ENCODE results near the gene CACTIN.
"Not testable (repeated sequence)": the region's sequence is repeated elsewhere in the genome, so short reads cannot be mapped to it uniquely, and the experiment has no call there.

Gene CACTIN

DNA sequence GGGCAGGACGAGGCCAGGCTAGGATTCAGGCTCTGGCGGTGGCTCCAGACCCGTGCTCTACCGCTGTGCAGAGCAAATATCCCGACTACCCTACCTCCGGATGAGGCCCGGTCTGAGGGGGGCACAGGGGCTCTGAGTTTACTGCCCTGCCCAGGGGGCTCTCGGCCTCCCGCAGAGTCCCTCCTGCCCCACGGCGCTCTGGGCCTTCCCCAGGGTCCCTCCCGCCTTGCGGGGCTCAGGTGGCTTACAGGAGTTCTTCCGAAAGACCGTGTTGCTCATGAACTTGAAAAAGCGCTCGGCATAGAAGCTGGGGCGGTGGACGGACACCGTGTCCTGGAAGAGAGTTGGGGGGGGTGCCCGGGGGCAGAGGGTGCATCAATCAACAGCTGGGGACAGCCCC is 19.1 kb upstream of the CACTIN start:
- DNase-seq, result no peak

DNA sequence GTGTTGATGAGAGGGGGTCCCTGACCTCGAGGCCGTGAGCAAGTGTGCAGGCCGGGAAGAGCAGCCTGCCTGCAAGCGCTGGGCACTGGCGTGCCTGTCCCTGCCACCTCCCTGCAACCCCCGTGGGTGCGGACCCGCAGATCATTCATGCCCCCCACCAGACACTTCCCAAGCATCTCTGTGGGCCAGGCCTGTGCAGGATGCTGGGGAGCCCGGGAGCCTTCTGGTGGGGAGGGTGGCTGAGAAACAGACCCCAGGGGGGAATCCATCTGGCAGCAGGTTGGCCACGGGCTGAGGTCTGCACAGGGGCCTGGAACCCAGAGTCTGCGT is 18.4 kb upstream of the CACTIN start:
- DNase-seq, result no peak

DNA sequence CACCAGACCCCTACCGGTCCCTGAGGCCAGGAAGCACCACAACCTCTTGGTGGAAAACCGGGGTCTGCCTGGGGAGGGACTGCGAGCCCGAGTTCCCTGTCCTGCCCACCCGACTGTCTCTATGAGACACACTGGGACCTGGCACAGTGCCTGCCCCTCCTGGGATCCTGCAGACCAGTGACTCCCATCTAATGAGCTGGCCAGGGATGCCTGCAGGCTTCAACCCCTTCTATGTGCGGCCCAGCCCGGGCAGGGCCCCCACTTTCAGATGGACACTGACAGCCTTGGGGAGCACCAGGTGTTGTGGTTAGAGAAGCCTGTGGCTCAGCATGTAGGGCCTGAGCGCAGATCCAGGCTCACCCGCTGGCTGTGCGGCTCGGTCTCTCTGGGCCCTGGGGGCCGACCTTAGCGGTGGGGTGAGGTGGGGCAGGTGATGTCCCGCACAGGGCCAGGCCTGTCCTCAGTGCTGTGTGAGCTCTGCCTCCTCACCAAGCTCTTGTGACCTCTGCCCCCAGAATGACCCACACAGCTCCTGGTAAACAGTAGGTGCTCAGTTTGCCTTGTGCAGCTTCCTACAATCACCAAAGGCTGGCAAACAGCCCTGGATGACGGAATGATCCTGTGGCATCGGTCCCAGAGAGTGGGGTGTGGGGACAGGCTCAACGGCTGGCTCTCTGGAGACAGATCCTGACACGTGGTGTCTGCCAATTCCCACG is 17.9 kb upstream of the CACTIN start:
- DNase-seq, result no peak

DNA sequence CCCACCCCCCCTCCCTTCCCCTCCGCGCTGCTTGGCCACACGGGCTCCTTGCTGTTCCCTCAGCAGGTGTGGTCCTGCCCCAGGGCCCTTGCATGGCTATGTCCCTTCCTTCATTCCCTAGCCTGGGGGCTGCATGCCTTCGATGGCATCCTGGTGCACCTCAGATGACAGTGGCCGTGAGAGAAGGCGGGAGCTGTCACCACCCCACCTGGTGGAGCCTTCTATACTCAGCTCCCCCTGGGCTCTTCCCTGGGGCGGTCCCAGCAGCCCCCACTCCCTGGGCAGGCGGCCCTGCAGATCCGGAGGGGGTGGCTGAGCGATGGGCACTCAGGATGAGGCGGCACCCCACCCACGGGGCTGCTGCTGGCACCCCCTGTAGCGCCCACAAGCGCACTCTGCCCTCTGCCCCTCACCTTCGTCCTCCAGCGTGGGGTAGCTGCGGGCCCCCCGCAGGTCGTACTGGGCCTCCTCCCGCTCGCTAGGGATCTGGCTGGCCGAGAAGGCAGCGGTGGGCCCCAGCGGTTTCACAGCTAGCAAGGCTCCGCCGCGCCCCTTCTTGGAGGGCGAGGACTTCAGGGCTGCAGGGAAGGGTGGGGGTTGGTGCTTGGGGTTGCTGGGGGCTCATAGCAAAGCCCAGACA is 17.2 kb upstream of the CACTIN start:
- DNase-seq, result no peak

DNA sequence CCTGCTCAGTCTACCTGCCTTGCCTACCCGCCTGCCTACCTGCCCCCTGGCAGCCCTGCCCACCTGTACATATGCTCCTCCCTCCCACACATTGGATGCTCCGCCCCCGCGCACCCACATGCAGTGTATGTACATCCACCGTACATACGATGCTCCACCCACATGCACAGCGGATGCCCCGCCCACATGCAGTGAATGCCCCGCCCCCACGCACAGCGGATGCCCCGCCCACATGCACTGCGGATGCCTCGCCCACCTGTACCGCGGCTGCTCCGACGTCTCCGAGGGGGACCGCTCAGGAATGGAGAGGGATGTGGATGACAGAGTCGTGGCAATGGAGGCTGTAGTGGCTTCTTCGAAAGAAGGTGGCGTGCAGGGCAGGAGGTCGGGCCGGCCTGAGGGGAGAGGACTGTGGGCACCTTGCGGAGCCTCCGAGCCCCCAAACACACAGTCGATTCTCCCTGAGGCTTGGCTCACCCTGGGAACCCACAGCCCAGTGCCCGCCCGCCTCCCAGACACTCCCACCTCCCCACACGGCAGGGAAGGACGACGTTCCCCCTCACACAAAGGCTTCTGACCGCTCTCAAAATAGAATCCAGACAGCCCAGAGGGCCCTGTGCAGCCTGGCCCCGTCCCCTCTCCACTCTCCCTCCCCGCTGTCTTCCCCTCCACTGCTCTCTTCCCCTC is 16.5 kb upstream of the CACTIN start:
- DNase-seq, result no peak

DNA sequence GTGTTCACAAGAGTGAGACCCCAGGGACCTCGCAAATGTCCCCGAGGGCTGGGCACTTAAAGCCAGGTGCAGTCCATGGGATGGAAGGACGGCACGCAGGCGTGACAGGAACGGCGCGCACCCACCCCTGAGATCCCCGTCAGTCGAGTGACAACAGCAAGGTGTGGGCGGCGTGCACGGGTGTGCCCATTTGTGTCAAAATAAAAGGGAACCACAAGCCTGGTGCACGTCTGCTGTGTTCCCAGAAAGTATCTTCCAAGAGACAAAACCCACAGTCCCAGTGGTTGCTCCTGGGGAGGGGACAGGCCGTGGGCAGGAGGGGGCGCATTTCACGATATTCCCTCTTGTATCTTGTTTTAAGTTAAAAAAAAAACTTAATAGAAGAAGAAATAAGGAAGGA is 15.7 kb upstream of the CACTIN start:
- no peak for DNase-seq

DNA sequence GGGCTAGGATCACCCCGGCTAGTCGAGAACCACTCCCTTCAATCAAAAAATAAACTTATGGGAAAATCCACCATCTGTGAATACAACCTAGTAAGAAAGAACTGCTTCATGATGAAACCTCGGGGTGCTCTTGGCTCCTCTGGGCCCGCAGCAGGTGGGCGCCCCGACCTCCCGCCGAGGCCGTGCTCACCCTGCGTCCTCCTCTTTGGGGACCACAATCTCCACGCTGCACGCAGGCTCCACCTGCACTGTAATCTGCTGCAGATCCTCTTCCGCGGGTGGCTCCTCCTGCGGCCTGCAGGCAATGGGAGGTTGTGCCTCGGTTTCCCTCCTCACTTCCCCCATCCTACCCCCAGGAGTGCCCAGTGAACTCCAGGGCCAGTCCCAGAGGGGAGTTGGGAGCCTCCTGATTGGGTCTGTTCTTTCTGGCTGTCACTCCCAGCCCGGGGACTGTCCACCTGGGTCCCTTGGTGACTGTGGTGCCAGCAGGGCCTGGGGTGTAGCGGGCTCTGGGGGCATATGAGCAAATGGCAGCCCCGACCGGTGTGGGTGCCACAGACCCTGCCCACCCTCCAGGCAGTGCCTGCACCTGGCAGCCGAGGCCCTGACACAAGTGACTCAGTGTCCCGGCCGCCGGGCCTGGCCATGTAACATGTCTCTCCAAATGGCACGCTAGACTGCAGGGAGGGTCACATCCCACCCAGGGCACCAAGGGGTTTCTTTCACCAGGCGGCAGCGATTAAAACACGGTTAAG is 15.1 kb upstream of the CACTIN start:
- DNase-seq, result no peak

DNA sequence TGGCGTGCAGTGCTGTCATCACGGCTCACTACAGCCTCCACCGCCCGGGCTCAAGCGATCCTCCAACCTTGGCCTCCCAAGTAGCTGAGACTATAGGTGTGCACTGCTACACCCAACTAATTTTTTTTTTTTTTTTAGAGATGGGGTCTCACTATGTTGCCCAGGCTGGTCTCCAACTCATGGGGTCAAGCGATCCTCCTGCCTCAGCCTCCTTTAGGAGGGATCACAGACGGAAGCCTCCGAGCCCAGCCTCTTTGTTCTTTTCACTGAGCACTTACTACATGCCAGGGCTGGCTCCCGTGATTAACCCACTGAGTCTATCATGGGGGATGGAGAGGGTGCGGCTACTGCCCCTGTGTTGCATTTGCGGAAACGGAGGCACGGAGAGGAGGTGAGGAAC is 12.9 kb upstream of the CACTIN start:
- no peak for DNase-seq

DNA sequence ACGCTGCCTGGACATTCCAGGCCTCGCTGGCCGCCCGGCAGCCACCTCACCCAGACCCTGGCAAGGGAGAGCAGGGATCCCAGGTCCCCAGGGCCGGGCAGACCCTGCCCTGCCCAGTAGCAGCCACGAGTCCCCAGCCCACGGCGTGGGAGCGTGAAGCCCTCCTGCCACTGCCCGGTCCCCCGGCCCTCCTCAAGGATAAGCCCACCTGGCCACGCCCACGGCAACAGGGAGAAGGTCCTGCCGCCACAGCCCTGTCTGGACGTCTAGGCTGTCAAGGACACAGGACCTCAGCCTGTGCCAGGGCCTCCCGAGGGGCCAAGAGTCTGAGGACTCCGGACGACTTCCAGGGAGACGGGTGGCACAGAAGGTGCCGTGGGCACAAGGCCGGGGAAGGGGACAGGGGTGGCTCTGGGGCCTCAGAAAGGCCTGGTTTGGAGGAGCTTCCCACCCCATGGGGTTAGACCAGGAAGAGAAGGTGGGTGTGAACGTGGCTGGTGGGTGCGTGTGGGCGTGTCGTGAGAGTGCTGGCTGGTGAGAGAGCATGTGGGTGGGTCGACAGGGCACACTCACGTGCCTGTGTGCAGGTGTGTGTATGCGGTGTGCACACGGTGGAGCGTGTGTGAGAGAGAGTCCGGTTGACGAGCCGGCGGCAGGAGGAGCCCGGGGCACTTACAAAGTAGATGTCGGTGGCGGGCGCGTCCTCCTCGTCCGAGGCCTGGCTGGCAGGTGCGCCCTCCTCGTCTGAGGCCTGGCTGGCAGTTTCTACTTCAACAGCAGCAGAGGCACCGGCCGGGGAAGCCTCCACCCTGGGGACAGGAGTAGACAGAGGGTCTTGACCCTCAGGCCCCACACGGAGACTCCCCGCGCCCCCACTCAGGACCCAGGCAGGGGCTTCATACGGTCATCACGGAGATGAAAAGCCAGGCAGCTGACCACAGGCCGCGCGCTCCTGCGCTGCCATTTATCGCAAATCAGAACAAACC is 11.9 kb upstream of the CACTIN start:
- no peak for DNase-seq

DNA sequence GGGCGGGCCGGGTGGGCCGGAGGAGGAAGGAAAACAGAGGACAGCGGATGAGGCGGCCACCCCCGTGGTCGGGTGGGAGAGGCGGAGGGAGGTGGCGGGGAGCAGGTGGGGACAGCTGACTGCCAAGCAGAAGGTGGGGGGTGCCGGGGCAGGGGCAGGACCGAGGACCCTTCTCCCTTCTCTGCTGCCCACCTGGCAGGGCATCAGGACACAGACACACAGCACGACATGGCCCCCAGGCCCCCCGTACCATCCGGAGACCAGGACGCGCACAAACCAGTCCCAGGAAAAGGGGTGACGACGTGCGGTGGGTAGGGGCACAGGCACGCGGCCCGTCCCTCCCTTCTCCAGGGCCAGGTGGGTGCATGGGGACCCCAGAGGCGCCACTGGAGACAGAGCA is 11.0 kb upstream of the CACTIN start:
- DNase-seq, result no peak

DNA sequence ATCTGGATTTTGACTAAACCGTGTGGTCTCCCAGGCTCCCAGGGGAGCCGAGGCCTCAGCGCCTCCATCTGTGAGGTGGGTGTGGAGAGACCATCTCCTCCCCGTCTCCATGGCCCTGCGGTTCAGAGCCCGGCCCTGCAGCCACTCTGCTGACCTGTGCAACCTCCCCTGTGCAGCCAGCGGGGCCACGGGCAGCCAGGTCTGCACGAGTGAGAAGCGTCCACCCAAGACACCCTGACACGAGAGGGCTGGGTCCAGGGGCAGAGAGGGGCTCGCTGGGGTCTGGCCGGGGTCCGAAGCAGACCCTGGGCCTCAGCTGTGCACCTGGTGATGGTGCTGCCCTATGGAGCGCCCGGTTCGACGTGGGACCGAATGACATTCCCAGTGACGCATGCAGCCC is 10.4 kb upstream of the CACTIN start:
- DNase-seq, result no peak

DNA sequence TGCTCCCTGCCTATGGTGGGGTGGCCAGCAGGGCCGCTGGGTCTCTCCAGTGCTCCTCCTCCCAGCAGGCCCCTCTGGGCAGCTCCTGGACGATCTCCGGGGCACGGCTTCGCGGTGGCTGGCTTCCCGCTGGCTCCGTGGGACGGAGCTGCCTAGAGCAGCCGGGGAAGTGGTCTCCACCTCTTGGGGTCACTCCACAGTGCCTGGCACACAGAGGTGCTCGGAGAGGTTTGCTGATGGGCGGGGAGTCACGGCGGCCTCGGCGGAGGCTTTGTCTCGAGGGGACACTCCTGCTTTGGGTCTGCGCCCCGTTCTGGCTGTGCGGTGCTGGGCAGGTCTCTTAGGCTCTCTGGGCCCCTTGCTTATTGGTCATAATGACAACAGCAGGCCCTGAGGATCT is 9.9 kb upstream of the CACTIN start:
- no peak for DNase-seq

DNA sequence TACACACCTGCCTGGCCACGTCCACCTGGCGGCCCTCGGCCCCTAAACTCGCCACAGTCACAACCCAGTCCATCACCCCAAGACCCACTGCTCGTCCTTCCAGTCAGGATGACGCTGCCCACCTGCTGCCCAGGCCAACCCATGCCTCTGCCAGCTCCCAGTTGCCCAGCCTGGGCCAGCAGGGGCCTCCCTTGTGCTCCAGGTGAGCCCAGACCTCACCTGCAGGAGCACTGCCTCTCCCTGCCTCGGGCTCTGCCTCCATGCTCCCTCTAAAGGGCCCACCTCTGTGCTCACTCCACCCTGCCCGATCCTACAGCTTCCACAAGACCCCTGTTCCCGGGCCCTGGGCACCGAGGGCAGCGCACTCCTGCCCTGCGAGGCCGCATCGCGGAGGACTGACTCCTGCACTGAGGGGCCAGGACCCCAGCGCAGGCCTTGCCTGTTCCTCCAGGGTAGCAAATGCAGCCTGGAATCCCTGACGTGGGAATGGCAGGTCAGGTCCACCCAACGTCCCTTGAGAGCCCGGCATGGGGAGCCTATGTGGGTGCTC is 8.0 kb upstream of the CACTIN start:
- DNase-seq, result no peak

DNA sequence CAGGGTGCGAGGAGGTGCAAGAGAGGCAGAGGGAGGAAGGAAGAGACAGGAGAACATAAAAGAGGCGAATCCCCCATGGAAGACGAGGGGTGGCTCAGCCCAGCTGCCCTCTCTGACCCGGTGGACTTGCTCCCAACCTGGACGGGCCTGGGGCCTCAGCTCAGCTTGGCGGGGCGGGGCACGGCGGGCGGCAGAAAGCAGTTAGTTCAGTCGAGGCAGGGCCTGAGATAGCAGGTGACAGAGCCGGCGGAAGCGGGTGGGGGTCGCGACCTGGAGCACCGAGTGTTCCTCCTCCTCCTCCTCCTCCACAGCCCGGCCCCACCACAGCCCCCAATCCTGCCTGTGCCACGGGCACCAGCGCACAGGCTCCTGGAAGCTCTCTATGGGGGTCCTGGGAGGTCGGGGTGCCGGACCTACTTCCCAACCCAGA is 7.0 kb upstream of the CACTIN start:
- DNase-seq, result no peak

DNA sequence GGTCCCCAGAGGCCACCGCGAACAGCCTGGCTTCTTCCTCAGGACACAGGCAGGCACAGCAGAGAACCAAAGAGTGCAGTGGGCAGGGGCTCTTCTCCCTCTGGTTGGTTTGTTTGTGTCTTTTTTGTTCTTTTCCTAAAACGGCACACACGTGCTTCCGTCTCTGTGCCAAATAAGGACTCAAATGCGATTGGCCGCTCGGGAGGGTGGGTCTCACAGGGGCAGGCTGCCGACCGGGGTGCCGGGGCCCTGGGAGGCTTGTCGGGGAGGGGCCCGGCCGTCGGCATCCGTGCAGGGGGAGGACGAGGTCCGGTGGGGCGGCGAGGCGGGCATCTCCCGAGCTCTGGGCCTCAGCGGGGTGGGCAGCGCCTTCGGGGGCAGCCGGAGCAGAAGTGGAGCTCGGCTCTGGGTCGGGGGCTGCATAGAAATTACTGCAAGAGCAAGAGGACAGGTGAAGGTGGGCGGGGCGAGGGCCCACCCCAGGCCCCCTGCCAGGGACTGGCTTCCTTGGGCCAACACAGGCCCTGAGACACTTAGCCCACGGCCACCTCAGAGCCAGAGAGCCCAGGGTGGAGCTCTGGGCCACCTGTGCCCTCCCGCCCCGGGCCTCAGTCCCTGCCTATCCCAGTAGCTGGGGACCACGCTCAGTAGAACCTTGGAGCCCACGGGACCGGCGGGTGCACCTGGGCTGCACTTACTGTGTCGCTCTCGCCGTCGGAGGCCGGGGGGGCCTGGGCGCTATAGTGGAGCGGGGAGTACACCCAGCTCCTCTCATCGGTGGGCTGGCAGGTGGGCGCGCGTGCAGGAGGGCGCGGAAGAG is 6.4 kb upstream of the CACTIN start:
- DNase-seq, result no peak

DNA sequence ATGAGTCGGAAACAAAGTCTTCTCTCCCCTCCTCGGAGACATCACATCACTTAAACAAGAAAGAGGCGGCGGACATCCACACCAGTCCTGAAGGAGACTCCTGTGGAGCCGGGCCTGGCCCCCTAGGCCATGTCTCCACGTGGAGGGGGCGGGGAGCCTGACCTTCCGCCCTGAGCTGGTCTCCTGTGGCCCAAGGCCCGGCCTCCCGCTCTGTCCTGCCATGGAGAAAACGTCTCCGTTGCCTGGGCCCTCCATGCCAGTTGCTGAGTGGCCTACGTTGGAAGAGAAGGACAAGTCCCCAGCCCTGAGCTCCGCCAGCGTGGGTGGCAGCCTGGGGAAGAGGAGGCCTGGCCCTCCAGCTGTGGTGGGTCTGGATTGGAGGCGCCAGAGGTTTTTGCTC is 5.5 kb upstream of the CACTIN start:
- no peak for DNase-seq

DNA sequence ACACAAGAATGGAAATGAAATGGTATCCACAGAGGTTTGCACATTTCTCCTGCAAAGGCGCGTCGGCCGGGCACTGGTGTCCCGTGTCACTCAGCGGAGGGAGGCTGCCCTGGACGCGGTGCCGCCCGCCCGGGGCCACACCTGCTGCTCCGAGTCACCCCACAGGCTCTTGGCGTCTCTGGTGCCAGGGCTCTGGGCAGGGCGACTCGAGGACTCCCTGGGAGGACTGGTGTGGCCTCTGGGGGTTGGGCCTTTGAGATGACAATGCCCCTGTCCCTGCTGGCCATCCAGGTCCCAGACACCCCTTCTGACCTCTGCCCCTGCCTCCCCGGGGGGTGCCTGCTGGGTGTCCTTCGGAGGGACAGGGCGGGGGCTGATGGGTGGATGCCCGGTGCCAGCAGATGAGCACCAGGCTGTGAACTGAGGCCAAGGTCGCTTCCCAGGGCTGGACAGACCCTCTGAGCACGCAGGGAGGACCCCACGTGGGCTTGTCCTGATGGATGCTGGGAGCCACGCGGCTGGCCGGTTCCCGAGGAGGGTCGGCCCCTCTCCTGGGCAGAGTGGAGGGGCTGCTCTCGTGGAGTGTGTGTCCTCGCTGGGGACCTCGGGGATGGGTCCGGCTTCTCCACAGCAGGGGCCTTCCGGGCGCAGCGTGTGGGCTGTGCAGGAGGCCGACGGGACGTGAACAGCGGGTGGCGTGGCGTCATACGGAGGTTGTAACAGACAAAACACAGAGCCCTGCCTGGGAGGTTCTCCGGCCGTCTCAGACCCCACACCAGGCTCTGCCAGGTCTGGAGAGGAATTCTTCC is 4.7 kb upstream of the CACTIN start:
- no peak for DNase-seq

DNA sequence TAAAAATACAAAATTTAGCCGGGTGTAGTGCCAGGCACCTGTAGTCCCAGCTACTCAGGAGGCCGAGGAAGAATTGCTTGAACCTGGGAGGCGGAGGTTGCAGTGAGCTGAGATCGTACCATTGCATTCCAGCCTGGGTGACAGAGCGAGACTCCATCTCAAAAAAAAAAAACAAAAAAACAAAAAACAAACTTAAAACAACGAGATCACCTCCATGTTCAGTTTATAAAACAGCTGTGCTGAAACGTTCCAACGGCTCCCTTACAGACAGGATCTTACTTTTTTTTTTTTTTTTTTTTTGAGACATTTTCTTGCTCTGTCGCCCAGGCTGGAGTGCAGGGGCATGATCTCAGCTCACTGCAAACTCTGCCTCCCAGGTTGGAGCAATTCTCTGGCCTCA is 2.2 kb upstream of the CACTIN start:
- not testable (repeated sequence) for DNase-seq

DNA sequence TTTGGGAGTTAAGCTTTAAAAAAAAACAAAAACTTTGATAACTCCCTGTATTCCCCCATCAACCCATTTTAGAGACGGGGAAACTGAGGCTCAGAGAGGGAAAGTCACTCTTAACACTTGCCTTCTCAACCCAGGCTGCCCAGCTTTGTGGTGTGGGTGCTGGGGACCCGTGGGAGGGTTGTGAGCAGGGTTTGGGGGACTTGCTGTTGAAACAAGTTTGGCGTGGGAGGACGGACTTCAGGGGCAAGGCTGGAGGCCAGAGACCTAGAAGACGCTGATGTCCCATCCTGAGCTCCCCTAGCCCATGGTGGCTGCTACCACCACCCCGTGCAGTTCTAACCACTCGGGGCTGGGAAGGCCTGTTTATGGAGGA is 747 bp upstream of the CACTIN start:
- no peak for DNase-seq

DNA sequence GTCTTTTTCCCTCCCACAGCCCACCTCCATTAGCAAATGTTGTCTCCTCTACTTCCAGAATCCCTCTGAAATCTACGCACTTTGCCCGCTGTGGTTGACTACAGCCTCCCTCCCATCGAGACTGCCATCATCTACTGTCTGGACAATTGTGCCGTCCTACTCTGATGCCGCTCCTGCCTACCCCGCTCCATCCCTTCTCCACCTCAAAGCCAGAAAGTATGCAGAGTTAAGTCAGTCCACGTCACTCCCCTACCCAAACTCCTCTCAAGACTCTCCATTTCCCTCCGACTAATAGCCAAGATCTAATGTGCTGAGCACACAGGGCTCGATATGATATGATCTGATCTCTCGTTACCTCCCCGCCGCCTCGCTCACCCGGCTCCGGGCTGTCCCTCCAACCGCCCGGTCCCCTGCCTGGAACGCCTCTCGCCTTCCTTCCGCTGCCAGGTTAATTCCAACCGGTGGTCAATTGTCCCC is 556 bp downstream of the CACTIN start:
- no peak for DNase-seq
